A549 (cell line): ENCODE results near the gene B4GALT3. TPM values are rescaled to one million over a fixed set of nuclear protein-coding genes. Genes with fewer than 3 reads are reported as not detected.

Experiments used
- ATAC-seq, 2 experiments: fragments of 200-7000 bp in 1 of 2; fragments of >200 bp in 1 of 2; cut with Nextera tagmentation in 1 of 2; cut with Tn5 transposase in 1 of 2; 3 replicates each; pipeline versions ENCODE4 v1.8.0 to v1.9.1; 2018 to 2020; ENCODE audit warnings: mild to moderate bottlenecking in 1 of 2, moderate library complexity in 1 of 2
- CTCF ChIA-PET: fragments of 300-600 bp; sonication (Branson Sonifier 250); formaldehyde crosslinking; extraction: SDS; loops from one replicate; lab custom pipeline; 2021; ENCODE audit warnings: antibody characterized with exemption, inconsistent platforms; lab: Yijun Ruan, JAX
- POLR2A ChIA-PET: fragments of 350-600 bp; formaldehyde crosslinking; extraction: SDS; loops from one replicate; lab custom pipeline; 2021; ENCODE audit warnings: antibody characterized with exemption, inconsistent platforms; lab: Yijun Ruan, JAX
- DNase-seq, 2 experiments: peaks; one replicate each; pipeline versions ENCODE4 v3.0.0 to v3.0.0-alpha.2; 2011 to 2016; ENCODE audit warnings: low read depth in 1 of 2, low spot score in 1 of 2
- FAIRE-seq: peaks from 2 replicates; lab custom pipeline; 2011; peaks lifted over from hg19 to GRCh38; lab: Jason Lieb, UNC
- H3K27ac ChIP-seq, 2 experiments: fragments of >200 bp; sonication (Bioruptor Twin); formaldehyde crosslinking; 3 replicates each; pipeline ENCODE4 v1.5.1; 2016 to 2017
- H3K4me1 ChIP-seq: fragments of >200 bp; sonication (Bioruptor Twin); formaldehyde crosslinking; 3 replicates; pipeline ENCODE4 v1.6.1; 2016
- H3K4me2 ChIP-seq: fragments of >200 bp; sonication (Bioruptor Twin); formaldehyde crosslinking; 3 replicates; pipeline ENCODE4 v1.6.1; 2016
- H3K4me3 ChIP-seq: fragments of >200 bp; sonication (Bioruptor Twin); formaldehyde crosslinking; 3 replicates; pipeline ENCODE4 v1.5.1; 2016
- H3K9me3 ChIP-seq: fragments of >200 bp; sonication (Bioruptor Twin); formaldehyde crosslinking; 3 replicates; pipeline ENCODE4 v1.6.1; 2016
- BHLHE40 ChIP-seq: IDR thresholded peaks from 2 replicates; pipeline ENCODE4 v1.6.1; 2012; ENCODE audit warnings: low read depth, low read length, inconsistent platforms
- CBX2 ChIP-seq: fragments of 200-600 bp; sonication (generic); IDR thresholded peaks from 2 replicates; pipeline ENCODE4 v1.6.1; 2016; ENCODE audit warnings: low read depth, mild to moderate bottlenecking, borderline replicate concordance
- CBX8 ChIP-seq: fragments of 200-600 bp; sonication (generic); IDR thresholded peaks from 2 replicates; pipeline ENCODE4 v1.6.1; 2016
- CHD4 ChIP-seq: fragments of 200-600 bp; sonication (generic); IDR thresholded peaks from 2 replicates; pipeline ENCODE4 v1.6.1; 2016; ENCODE audit warnings: antibody characterized with exemption, mild to moderate bottlenecking, borderline replicate concordance
- EP300 ChIP-seq, 2 experiments: fragments of >200 bp; sonication (Bioruptor Twin); formaldehyde crosslinking; IDR thresholded peaks; 2 replicates in 1 of 2; 3 replicates in 1 of 2; pipeline ENCODE4 v1.6.1; 2016 to 2017
- FOXS1 ChIP-seq: fragments of 250-450 bp; sonication (Bioruptor Pico); IDR thresholded peaks from 2 replicates; pipeline ENCODE4 v1.5.0; 2020; ENCODE audit warnings: mild to moderate bottlenecking, moderate library complexity
- HDAC2 ChIP-seq: fragments of 200-600 bp; sonication (generic); IDR thresholded peaks from 2 replicates; pipeline ENCODE4 v1.6.1; 2016
- HOXA7 ChIP-seq: fragments of 250-450 bp; sonication (Bioruptor Pico); IDR thresholded peaks from 2 replicates; pipeline ENCODE4 v1.5.0; 2020; ENCODE audit warnings: mild to moderate bottlenecking, moderate library complexity
- KDM5A ChIP-seq: fragments of 200-600 bp; sonication (generic); IDR thresholded peaks from 2 replicates; pipeline ENCODE4 v1.6.1; 2016; ENCODE audit warnings: antibody characterized with exemption, mild to moderate bottlenecking
- MAFK ChIP-seq: fragments of 450-650 bp; IDR thresholded peaks from 2 replicates; pipeline ENCODE4 v1.6.1; 2014; ENCODE audit not compliant: partially characterized antibody
- MAZ ChIP-seq: fragments of 150-350 bp; IDR thresholded peaks from 2 replicates; pipeline ENCODE4 v1.6.1; 2014; ENCODE audit warnings: antibody characterized with exemption, low read depth, low read length, borderline replicate concordance
- MYC ChIP-seq: IDR thresholded peaks from 2 replicates; pipeline ENCODE4 v1.6.1; 2012; ENCODE audit warnings: mild to moderate bottlenecking, inconsistent platforms, low read length, improper control_type of control experiment, borderline replicate concordance
- NPAS2 ChIP-seq: fragments of 250-450 bp; sonication (Bioruptor Pico); IDR thresholded peaks from 2 replicates; pipeline ENCODE4 v1.8.0; 2022; ENCODE audit warnings: mild to moderate bottlenecking, moderate library complexity, borderline replicate concordance
- POLR2A ChIP-seq: IDR thresholded peaks from 2 replicates; pipeline ENCODE4 v1.6.1; 2012; ENCODE audit warnings: mild to moderate bottlenecking, low read length
- RAD21 ChIP-seq, 2 experiments: fragments of >200 bp in 1 of 2; sonication (Bioruptor Twin) in 1 of 2; formaldehyde crosslinking in 1 of 2; IDR thresholded peaks in 1 of 2; conservative IDR thresholded peaks in 1 of 2; 2 replicates in 1 of 2; 3 replicates in 1 of 2; pipeline ENCODE4 v1.6.1; 2012 to 2018; ENCODE audit warnings: inconsistent platforms in 1 of 2
- RCOR1 ChIP-seq: fragments of 150-350 bp; IDR thresholded peaks from 2 replicates; pipeline ENCODE4 v1.6.1; 2014; ENCODE audit warnings: antibody characterized with exemption, low read length, low read depth
- RNF2 ChIP-seq: fragments of 200-600 bp; sonication (generic); IDR thresholded peaks from 2 replicates; pipeline ENCODE4 v1.6.1; 2016; ENCODE audit warnings: low read depth, mild to moderate bottlenecking, antibody characterized with exemption, moderate library complexity, borderline replicate concordance
- SMC3 ChIP-seq: fragments of >200 bp; sonication (Bioruptor Twin); formaldehyde crosslinking; IDR thresholded peaks from 3 replicates; pipeline ENCODE4 v1.6.1; 2018; ENCODE audit warnings: inconsistent platforms
- TFCP2L1 ChIP-seq: fragments of 250-450 bp; sonication (Bioruptor Pico); IDR thresholded peaks from 2 replicates; pipeline ENCODE4 v1.5.0; 2021; ENCODE audit warnings: mild to moderate bottlenecking
- ZC3H11A ChIP-seq: fragments of 450-650 bp; IDR thresholded peaks from 2 replicates; pipeline ENCODE4 v1.6.1; 2014; ENCODE audit warnings: antibody characterized with exemption, mild to moderate bottlenecking
- ZFP36 ChIP-seq: fragments of 450-650 bp; IDR thresholded peaks from 2 replicates; pipeline ENCODE4 v1.6.1; 2014; ENCODE audit warnings: borderline replicate concordance; ENCODE audit not compliant: partially characterized antibody
- ZNF302 ChIP-seq: fragments of 250-450 bp; sonication (Bioruptor Pico); IDR thresholded peaks from 2 replicates; pipeline ENCODE4 v1.9.0; 2021; ENCODE audit warnings: inconsistent platforms, mild to moderate bottlenecking, moderate library complexity
- WGBS: methylation state at CpG from one replicate; pipeline ENCODE4 v1.1.6; 2017; ENCODE audit errors: missing lambda C conversion rate; 5-methylcytosine and 5-hydroxymethylcytosine counted together
- polyA plus RNA-seq, 4 experiments: library from polyadenylated mRNA; depleted of rRNA in 3 of 4; stranded (reverse); fragments of >200 nt; fragmentation: RNase III in 1 of 4; extraction: RNeasy Plus Mini Kit Qiagen cat#74134 plus additional on column Dnase treatment in 1 of 4; gene quantifications; 2 replicates in 3 of 4; 3 replicates in 1 of 4; pipeline ENCODE4 v1.2.3, GENCODE V29; 2011 to 2017
- TF ChIP-seq, protein P1 (sequence below): fragments of >200 bp; sonication (Bioruptor Twin); formaldehyde crosslinking; IDR thresholded peaks from 2 replicates; pipeline ENCODE4 v1.6.1; 2016
- TF ChIP-seq, protein P2 (sequence below): fragments of 450-650 bp; IDR thresholded peaks from 2 replicates; pipeline ENCODE4 v1.6.1; 2014; ENCODE audit warnings: antibody characterized with exemption
- TF ChIP-seq, protein P3 (sequence below): fragments of >200 bp; sonication (Bioruptor Twin); formaldehyde crosslinking; IDR thresholded peaks from 3 replicates; pipeline ENCODE4 v1.6.1; 2016
- TF ChIP-seq, protein P4 (sequence below): IDR thresholded peaks from 2 replicates; pipeline ENCODE4 v1.6.1; 2012
- TF ChIP-seq, protein P5 (sequence below): IDR thresholded peaks from 2 replicates; pipeline ENCODE4 v1.6.1; 2012
- TF ChIP-seq, protein P6 (sequence below): fragments of 250-450 bp; sonication (Bioruptor Pico); IDR thresholded peaks from 2 replicates; pipeline ENCODE4 v1.5.0; 2021; ENCODE audit warnings: mild to moderate bottlenecking, moderate library complexity, borderline replicate concordance
- TF ChIP-seq, protein P7 (sequence below): fragments of >200 bp; sonication (Bioruptor Twin); formaldehyde crosslinking; IDR thresholded peaks from 3 replicates; pipeline ENCODE4 v1.5.1; 2016
- TF ChIP-seq, protein P8 (sequence below): IDR thresholded peaks from 2 replicates; pipeline ENCODE4 v1.6.1; 2012; ENCODE audit warnings: low read depth, borderline replicate concordance
- TF ChIP-seq, protein P9 (sequence below): fragments of 250-450 bp; sonication (Bioruptor Pico); IDR thresholded peaks from 2 replicates; pipeline ENCODE4 v1.5.0; 2020; ENCODE audit warnings: low read depth, mild to moderate bottlenecking, moderate library complexity

B4GALT3 gene
- polyA plus RNA-seq, 2 of the 4 experiments (the other 2 are of a cell fraction), result 25.3 to 25.5 TPM

DNA sequence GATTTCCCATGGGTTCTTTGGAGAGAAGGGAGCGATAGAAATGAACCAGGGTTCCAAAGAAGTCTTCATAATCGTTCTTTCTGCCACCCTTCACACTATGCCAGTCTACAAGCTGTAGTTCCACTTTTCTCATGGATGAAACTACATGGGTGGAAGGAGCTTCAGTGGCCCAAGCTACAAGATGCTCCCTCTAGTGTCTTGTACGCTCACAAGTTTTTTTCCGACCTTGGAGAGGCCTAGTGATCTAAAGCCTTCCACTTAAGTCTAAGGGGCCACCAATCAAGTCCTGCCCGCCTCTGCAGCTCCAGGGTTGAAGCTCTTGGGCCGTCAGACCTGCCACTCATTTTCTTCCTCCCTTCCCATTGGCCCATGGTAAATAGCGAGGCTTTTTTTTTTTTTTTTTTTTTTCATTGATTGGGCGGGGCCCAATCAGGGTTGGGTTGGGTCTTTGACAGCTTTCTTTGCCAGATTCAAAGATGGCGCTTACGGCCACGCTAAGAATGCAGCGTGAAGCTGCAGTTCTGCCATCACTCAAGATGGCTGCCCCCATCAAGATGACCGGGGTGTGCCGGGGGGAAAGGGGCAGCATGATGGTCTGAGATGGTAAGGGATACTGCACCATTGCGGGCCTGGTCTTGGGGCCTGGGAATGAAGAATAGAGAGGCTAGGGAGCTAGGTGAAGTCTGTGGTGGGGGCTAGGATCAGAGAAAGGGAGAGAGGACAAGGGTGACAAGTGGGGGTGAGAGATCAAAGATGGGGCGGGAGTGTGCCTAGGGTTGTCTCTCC, 48.4 kb upstream of the B4GALT3 start, which contains the start of gene TOMM40L:
TOMM40L (plus strand) TSS at position 527 of the 786 bp plus-strand sequence. CDS start 430 bp downstream, outside the sequence.
- peak; percentile 28 for FAIRE-seq
- TF ChIP-seq ZFP36, result no peak
- no peak for TF ChIP-seq BHLHE40
- no peak for TF ChIP-seq ZNF302
- TF ChIP-seq, protein P1, sequence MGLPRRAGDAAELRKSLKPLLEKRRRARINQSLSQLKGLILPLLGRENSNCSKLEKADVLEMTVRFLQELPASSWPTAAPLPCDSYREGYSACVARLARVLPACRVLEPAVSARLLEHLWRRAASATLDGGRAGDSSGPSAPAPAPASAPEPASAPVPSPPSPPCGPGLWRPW, result no peak
- TF ChIP-seq HOXA7 (CRISPR knock-in tag), result no peak
- TF ChIP-seq FOXS1, result no peak
- TF ChIP-seq KDM5A, result peak; percentile 82
- no peak for TF ChIP-seq HDAC2
- TF ChIP-seq RNF2, result no peak
- TF ChIP-seq CBX2, result no peak
- no peak for TF ChIP-seq CBX8
- no peak for TF ChIP-seq NPAS2 (CRISPR knock-in tag)
- TF ChIP-seq, protein P2, sequence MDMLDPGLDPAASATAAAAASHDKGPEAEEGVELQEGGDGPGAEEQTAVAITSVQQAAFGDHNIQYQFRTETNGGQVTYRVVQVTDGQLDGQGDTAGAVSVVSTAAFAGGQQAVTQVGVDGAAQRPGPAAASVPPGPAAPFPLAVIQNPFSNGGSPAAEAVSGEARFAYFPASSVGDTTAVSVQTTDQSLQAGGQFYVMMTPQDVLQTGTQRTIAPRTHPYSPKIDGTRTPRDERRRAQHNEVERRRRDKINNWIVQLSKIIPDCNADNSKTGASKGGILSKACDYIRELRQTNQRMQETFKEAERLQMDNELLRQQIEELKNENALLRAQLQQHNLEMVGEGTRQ, result no peak
- no peak for TF ChIP-seq EP300 (IDR thresholded peaks at IDR 0.05)
- no peak for TF ChIP-seq CHD4
- TF ChIP-seq MYC, result no peak
- TF ChIP-seq TFCP2L1 (CRISPR knock-in tag), result no peak
- no peak for TF ChIP-seq MAZ
- TF ChIP-seq, protein P3, sequence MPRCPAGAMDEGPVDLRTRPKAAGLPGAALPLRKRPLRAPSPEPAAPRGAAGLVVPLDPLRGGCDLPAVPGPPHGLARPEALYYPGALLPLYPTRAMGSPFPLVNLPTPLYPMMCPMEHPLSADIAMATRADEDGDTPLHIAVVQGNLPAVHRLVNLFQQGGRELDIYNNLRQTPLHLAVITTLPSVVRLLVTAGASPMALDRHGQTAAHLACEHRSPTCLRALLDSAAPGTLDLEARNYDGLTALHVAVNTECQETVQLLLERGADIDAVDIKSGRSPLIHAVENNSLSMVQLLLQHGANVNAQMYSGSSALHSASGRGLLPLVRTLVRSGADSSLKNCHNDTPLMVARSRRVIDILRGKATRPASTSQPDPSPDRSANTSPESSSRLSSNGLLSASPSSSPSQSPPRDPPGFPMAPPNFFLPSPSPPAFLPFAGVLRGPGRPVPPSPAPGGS, result no peak
- peak; percentile 43; the same call in 1 of the 2 replicates for TF ChIP-seq POLR2A
- TF ChIP-seq RAD21 (conservative IDR thresholded peaks at IDR 0.05 in 1 of 2, IDR thresholded peaks at IDR 0.05 in 1 of 2), result peak in 1 of 2 experiments; percentile 40; a peak in 3 of 5 replicates
- TF ChIP-seq, protein P4, sequence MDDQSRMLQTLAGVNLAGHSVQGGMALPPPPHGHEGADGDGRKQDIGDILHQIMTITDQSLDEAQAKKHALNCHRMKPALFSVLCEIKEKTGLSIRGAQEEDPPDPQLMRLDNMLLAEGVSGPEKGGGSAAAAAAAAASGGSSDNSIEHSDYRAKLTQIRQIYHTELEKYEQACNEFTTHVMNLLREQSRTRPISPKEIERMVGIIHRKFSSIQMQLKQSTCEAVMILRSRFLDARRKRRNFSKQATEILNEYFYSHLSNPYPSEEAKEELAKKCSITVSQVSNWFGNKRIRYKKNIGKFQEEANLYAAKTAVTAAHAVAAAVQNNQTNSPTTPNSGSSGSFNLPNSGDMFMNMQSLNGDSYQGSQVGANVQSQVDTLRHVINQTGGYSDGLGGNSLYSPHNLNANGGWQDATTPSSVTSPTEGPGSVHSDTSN, result peak; percentile 92
- TF ChIP-seq, protein P5, sequence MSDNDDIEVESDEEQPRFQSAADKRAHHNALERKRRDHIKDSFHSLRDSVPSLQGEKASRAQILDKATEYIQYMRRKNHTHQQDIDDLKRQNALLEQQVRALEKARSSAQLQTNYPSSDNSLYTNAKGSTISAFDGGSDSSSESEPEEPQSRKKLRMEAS, result peak; percentile 43; the same call in 1 of the 2 replicates
- no peak for TF ChIP-seq ZC3H11A
- TF ChIP-seq, protein P6, sequence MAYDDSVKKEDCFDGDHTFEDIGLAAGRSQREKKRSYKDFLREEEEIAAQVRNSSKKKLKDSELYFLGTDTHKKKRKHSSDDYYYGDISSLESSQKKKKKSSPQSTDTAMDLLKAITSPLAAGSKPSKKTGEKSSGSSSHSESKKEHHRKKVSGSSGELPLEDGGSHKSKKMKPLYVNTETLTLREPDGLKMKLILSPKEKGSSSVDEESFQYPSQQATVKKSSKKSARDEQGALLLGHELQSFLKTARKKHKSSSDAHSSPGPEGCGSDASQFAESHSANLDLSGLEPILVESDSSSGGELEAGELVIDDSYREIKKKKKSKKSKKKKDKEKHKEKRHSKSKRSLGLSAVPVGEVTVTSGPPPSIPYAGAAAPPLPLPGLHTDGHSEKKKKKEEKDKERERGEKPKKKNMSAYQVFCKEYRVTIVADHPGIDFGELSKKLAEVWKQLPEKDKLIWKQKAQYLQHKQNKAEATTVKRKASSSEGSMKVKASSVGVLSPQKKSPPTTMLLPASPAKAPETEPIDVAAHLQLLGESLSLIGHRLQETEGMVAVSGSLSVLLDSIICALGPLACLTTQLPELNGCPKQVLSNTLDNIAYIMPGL (CRISPR knock-in tag), result no peak
- TF ChIP-seq, protein P7, sequence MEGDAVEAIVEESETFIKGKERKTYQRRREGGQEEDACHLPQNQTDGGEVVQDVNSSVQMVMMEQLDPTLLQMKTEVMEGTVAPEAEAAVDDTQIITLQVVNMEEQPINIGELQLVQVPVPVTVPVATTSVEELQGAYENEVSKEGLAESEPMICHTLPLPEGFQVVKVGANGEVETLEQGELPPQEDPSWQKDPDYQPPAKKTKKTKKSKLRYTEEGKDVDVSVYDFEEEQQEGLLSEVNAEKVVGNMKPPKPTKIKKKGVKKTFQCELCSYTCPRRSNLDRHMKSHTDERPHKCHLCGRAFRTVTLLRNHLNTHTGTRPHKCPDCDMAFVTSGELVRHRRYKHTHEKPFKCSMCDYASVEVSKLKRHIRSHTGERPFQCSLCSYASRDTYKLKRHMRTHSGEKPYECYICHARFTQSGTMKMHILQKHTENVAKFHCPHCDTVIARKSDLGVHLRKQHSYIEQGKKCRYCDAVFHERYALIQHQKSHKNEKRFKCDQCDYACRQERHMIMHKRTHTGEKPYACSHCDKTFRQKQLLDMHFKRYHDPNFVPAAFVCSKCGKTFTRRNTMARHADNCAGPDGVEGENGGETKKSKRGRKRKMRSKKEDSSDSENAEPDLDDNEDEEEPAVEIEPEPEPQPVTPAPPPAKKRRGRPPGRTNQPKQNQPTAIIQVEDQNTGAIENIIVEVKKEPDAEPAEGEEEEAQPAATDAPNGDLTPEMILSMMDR, result peak; percentile 49
- TF ChIP-seq RCOR1, result no peak
- TF ChIP-seq, protein P8, sequence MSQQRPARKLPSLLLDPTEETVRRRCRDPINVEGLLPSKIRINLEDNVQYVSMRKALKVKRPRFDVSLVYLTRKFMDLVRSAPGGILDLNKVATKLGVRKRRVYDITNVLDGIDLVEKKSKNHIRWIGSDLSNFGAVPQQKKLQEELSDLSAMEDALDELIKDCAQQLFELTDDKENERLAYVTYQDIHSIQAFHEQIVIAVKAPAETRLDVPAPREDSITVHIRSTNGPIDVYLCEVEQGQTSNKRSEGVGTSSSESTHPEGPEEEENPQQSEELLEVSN, result no peak
- TF ChIP-seq MAFK, result no peak
- peak; percentile 55; the same call in 2 of the 3 replicates for TF ChIP-seq SMC3
- TF ChIP-seq, protein P9, sequence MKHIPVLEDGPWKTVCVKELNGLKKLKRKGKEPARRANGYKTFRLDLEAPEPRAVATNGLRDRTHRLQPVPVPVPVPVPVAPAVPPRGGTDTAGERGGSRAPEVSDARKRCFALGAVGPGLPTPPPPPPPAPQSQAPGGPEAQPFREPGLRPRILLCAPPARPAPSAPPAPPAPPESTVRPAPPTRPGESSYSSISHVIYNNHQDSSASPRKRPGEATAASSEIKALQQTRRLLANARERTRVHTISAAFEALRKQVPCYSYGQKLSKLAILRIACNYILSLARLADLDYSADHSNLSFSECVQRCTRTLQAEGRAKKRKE (CRISPR knock-in tag), result no peak

More for the DNA sequence above, 48.4 kb upstream of the B4GALT3 start, which contains the start of gene TOMM40L:
- Histone ChIP-seq H3K9me3 (no peaks in the 10 kb centered on the region), H3K4me3 (peak within 1 kb of the TSS; percentile 57), H3K4me1 (peaks cover 13% of the 10 kb centered on the region), H3K4me2 (peak within 1 kb of the TSS; percentile 93), H3K27ac (peak within 1 kb of the TSS; percentile 72 to 85)
- ATAC-seq (peak; percentile 93 to 98), DNase-seq (peak; percentile 97 to 99)
- ChIA-PET POLR2A (interaction anchor here (0.6 to 1.6 kb wide), 12 partner anchors 9 to 203 kb away, joined by 3 to 23 read pairs (median 6); partner anchors contain the start of genes NDUFS2 and SDHC), CTCF (interaction anchor here (0.7 to 20.1 kb wide), 22 partner anchors 8 to 182 kb away, joined by 3 to 319 read pairs (median 14); partner anchors contain the start of genes ADAMTS4, CFAP126, FCER1G and NDUFS2)
- WGBS, result 7% methylated on average over 16 of the region's 16 CpGs
